H1 (cell line): Measurements from ENCODE around the gene FNDC11. TPM values are rescaled to one million over a fixed set of nuclear protein-coding genes. Genes with fewer than 3 reads are reported as not detected.

Experiments used
- CTCF ChIA-PET: fragments of 300-600 bp; sonication (Branson Sonifier 250); formaldehyde crosslinking; loops from one replicate; lab custom pipeline; 2021; ENCODE audit not compliant: partially characterized antibody; lab: Charles Lee
- POLR2A ChIA-PET: fragments of 300-600 bp; sonication (Branson Sonifier 250); formaldehyde crosslinking; loops from one replicate; lab custom pipeline; 2021; ENCODE audit warnings: inconsistent platforms; ENCODE audit not compliant: partially characterized antibody; lab: Charles Lee
- DNase-seq, 2 experiments: peaks; one replicate each; pipeline versions ENCODE4 v3.0.0 to v3.0.0-alpha.2; 2010 to 2022; ENCODE audit warnings: low spot score in 2 of 2, low read depth in 1 of 2, mixed read lengths in 1 of 2
- FAIRE-seq: peaks from 2 replicates; lab custom pipeline; 2011; peaks lifted over from hg19 to GRCh38; lab: Jason Lieb, UNC
- H2AFZ ChIP-seq: 2 replicates; pipeline ENCODE4 v1.8.1; 2012; ENCODE audit warnings: low read length, inconsistent platforms
- H2AK5ac ChIP-seq: 2 replicates; pipeline ENCODE4 v1.6.1; 2013; ENCODE audit warnings: low read depth, low read length
- H2BK120ac ChIP-seq: replicated peaks from 2 replicates; pipeline ENCODE3; 2013; ENCODE audit warnings: low read depth, low read length, inconsistent platforms
- H2BK12ac ChIP-seq: 2 replicates; pipeline ENCODE4 v1.6.1; 2013; ENCODE audit warnings: low read depth, low read length
- H2BK15ac ChIP-seq: 2 replicates; pipeline ENCODE4 v1.6.1; 2013; ENCODE audit warnings: low read length
- H2BK20ac ChIP-seq: 2 replicates; pipeline ENCODE4 v1.6.1; 2013; ENCODE audit warnings: low read length
- H2BK5ac ChIP-seq: 2 replicates; pipeline ENCODE4 v1.6.1; 2013; ENCODE audit warnings: low read depth, low read length
- H3K14ac ChIP-seq: 2 replicates; pipeline ENCODE4 v1.6.1; 2013; ENCODE audit warnings: inconsistent platforms; ENCODE audit not compliant: insufficient read length
- H3K18ac ChIP-seq: 2 replicates; pipeline ENCODE4 v1.6.1; 2013; ENCODE audit warnings: low read length; ENCODE audit errors: extremely low read depth
- H3K23ac ChIP-seq: 2 replicates; pipeline ENCODE4 v1.6.1; 2013; ENCODE audit warnings: inconsistent platforms; ENCODE audit not compliant: insufficient read length
- H3K23me2 ChIP-seq: 2 replicates; pipeline ENCODE4 v1.6.1; 2013; ENCODE audit warnings: low read depth, low read length
- H3K27ac ChIP-seq: 2 replicates; pipeline ENCODE4 v1.6.1; 2011; ENCODE audit warnings: low read depth, low read length, inconsistent platforms
- H3K27me3 ChIP-seq, 4 experiments: replicated peaks in 1 of 4; 1 replicate in 1 of 4; 2 replicates in 3 of 4; pipeline versions ENCODE4 v1.6.1 to v1.8.1; 2011 to 2013; ENCODE audit warnings: low read length in 3 of 4, mild to moderate bottlenecking in 3 of 4, inconsistent platforms in 2 of 4, mixed read lengths in 2 of 4, moderate library complexity in 1 of 4; ENCODE audit not compliant: control insufficient read depth in 3 of 4, insufficient read depth in 3 of 4; ENCODE audit errors: extremely low read depth in 1 of 4
- H3K36me3 ChIP-seq, 4 experiments: 2 replicates each; pipeline versions ENCODE4 v1.6.1 to v1.8.1; 2011 to 2013; ENCODE audit warnings: mild to moderate bottlenecking in 4 of 4, low read length in 3 of 4, moderate library complexity in 2 of 4, control low read depth in 1 of 4, inconsistent platforms in 1 of 4; ENCODE audit not compliant: insufficient read depth in 4 of 4, control insufficient read depth in 2 of 4
- H3K4ac ChIP-seq: replicated peaks from 2 replicates; pipeline ENCODE3; 2013; ENCODE audit warnings: low read length, low read depth, mixed read lengths, inconsistent platforms; ENCODE audit not compliant: insufficient read length
- H3K4me1 ChIP-seq, 4 experiments: replicated peaks in 1 of 4; 1 replicate in 1 of 4; 2 replicates in 3 of 4; pipeline versions ENCODE4 v1.6.1 to v1.8.1; 2011 to 2013; ENCODE audit warnings: low read length in 3 of 4, inconsistent platforms in 2 of 4, mixed read lengths in 1 of 4; ENCODE audit not compliant: insufficient read depth in 4 of 4, control insufficient read depth in 3 of 4
- H3K4me2 ChIP-seq, 2 experiments: 2 replicates each; pipeline versions ENCODE4 v1.6.1 to v1.8.1; 2011 to 2013; ENCODE audit warnings: low read depth in 2 of 2, low read length in 2 of 2, control low read depth in 1 of 2, inconsistent platforms in 1 of 2, mild to moderate bottlenecking in 1 of 2; ENCODE audit not compliant: insufficient read depth in 1 of 2
- H3K4me3 ChIP-seq, 4 experiments: fragments of 200-600, 300-600 bp in 1 of 4; sonication (generic), shearing (Covaris generic), sonication (Bioruptor Twin) in 1 of 4; 2 replicates each; pipeline versions ENCODE4 v1.5.1 to v1.8.1; 2011 to 2016; ENCODE audit warnings: low read length in 4 of 4, low read depth in 3 of 4, control low read depth in 2 of 4, inconsistent platforms in 2 of 4, mild to moderate bottlenecking in 2 of 4, mixed read lengths in 1 of 4, moderate library complexity in 1 of 4; ENCODE audit not compliant: insufficient read depth in 2 of 4; ENCODE audit errors: extremely low read depth in 1 of 4
- H3K56ac ChIP-seq: replicated peaks from 2 replicates; pipeline ENCODE3; 2013; ENCODE audit warnings: low read depth, mild to moderate bottlenecking, mixed read lengths, low read length, inconsistent platforms; ENCODE audit not compliant: insufficient read length
- H3K79me1 ChIP-seq: 2 replicates; pipeline ENCODE4 v1.6.1; 2013; ENCODE audit warnings: low read depth, low read length, control low read depth
- H3K79me2 ChIP-seq, 2 experiments: 2 replicates each; pipeline versions ENCODE4 v1.6.1 to v1.8.1; 2012 to 2013; ENCODE audit warnings: low read length in 2 of 2, mild to moderate bottlenecking in 2 of 2, inconsistent platforms in 1 of 2; ENCODE audit not compliant: insufficient read depth in 2 of 2, control insufficient read depth in 1 of 2
- H3K9ac ChIP-seq, 4 experiments: replicated peaks in 1 of 4; 1 replicate in 1 of 4; 2 replicates in 3 of 4; pipeline versions ENCODE4 v1.6.1 to v1.8.1; 2011 to 2013; ENCODE audit warnings: low read depth in 3 of 4, low read length in 3 of 4, control low read depth in 2 of 4, mild to moderate bottlenecking in 2 of 4, moderate library complexity in 2 of 4, inconsistent platforms in 1 of 4; ENCODE audit errors: extremely low read depth in 1 of 4
- H3K9me3 ChIP-seq, 2 experiments: 2 replicates each; pipeline versions ENCODE4 v1.6.1 to v1.8.1; 2012 to 2013; ENCODE audit warnings: mild to moderate bottlenecking in 2 of 2, moderate library complexity in 2 of 2, control low read depth in 1 of 2, inconsistent platforms in 1 of 2, low read depth in 1 of 2, low read length in 1 of 2, mixed read lengths in 1 of 2; ENCODE audit not compliant: insufficient read depth in 2 of 2
- H4K20me1 ChIP-seq, 2 experiments: replicated peaks in 1 of 2; 2 replicates each; pipeline versions ENCODE3 to v1.8.1; 2011 to 2013; ENCODE audit warnings: inconsistent platforms in 2 of 2, low read length in 2 of 2, mild to moderate bottlenecking in 1 of 2; ENCODE audit not compliant: insufficient read depth in 2 of 2, control insufficient read depth in 1 of 2
- H4K5ac ChIP-seq: 2 replicates; pipeline ENCODE4 v1.6.1; 2013; ENCODE audit warnings: low read length, low read depth, mixed read lengths, inconsistent platforms; ENCODE audit not compliant: insufficient read length
- H4K8ac ChIP-seq: 2 replicates; pipeline ENCODE4 v1.8.0; 2013; ENCODE audit warnings: mild to moderate bottlenecking, moderate library complexity, low read length, inconsistent platforms; ENCODE audit not compliant: insufficient read depth; ENCODE audit errors: extremely low read depth
- H4K91ac ChIP-seq: replicated peaks from 2 replicates; pipeline ENCODE3; 2013; ENCODE audit warnings: low read length, mixed read lengths, inconsistent platforms; ENCODE audit not compliant: insufficient read length
- CHD2 ChIP-seq: IDR thresholded peaks from 2 replicates; pipeline ENCODE4 v1.6.1; 2012; ENCODE audit warnings: low read length, improper control_type of control experiment
- GABPA ChIP-seq: IDR thresholded peaks from 2 replicates; pipeline ENCODE4 v1.6.1; 2011; ENCODE audit warnings: mild to moderate bottlenecking, low read length, moderate library complexity, borderline replicate concordance; ENCODE audit not compliant: insufficient read depth
- HDAC2 ChIP-seq, 2 experiments: fragments of 300-600 bp in 1 of 2; sonication (generic) in 1 of 2; IDR thresholded peaks; 2 replicates each; pipeline ENCODE4 v1.6.1; 2011 to 2012; ENCODE audit warnings: low read depth in 2 of 2, low read length in 2 of 2, mild to moderate bottlenecking in 2 of 2, moderate library complexity in 2 of 2, borderline replicate concordance in 1 of 2, inconsistent platforms in 1 of 2
- HDAC6 ChIP-seq: IDR thresholded peaks from one replicate; pipeline ENCODE4 v1.7.1; 2012; ENCODE audit warnings: low read depth, mild to moderate bottlenecking, inconsistent platforms, low read length, moderate library complexity
- JUN ChIP-seq: IDR thresholded peaks from 2 replicates; pipeline ENCODE4 v1.6.1; 2011; ENCODE audit warnings: low read depth, mild to moderate bottlenecking, improper control_type of control experiment, low read length
- JUND ChIP-seq: IDR thresholded peaks from 2 replicates; pipeline ENCODE4 v1.6.1; 2011; ENCODE audit warnings: mild to moderate bottlenecking, improper control_type of control experiment, low read length
- KDM4A ChIP-seq: IDR thresholded peaks from one replicate; pipeline ENCODE4 v1.7.1; 2012; ENCODE audit warnings: low read depth, mild to moderate bottlenecking, moderate library complexity, low read length, inconsistent platforms; ENCODE audit not compliant: severe bottlenecking
- NANOG ChIP-seq: IDR thresholded peaks from 2 replicates; pipeline ENCODE4 v1.6.1; 2011; ENCODE audit warnings: low read length, low read depth, mild to moderate bottlenecking, inconsistent platforms; ENCODE audit not compliant: insufficient read depth, poor library complexity, severe bottlenecking
- PHF8 ChIP-seq: fragments of 200-600 bp; sonication (generic); conservative IDR thresholded peaks from 2 replicates; pipeline ENCODE4 v1.7.1; 2012; ENCODE audit warnings: low read depth, mild to moderate bottlenecking, inconsistent platforms, low read length, moderate library complexity
- RBBP5 ChIP-seq: IDR thresholded peaks from 2 replicates; pipeline ENCODE4 v1.7.1; 2012; ENCODE audit warnings: low read depth, mild to moderate bottlenecking, inconsistent platforms, low read length, moderate library complexity, borderline replicate concordance
- SUZ12 ChIP-seq: fragments of 200-600 bp; sonication (generic); IDR thresholded peaks from 2 replicates; pipeline ENCODE4 v1.6.1; 2012; ENCODE audit warnings: mild to moderate bottlenecking, inconsistent platforms, low read length, moderate library complexity, mixed read lengths
- WGBS, 2 experiments: shearing (Covaris generic) in 1 of 2; methylation state at CpG; one replicate each; pipeline versions ENCODE4 v1.1.6 to v1.1.7; 2013 to 2015; ENCODE audit warnings: low lambda C conversion rate in 2 of 2, mixed read lengths in 2 of 2, inconsistent platforms in 1 of 2, low coverage in 1 of 2, missing lambda C conversion rate in 1 of 2; ENCODE audit not compliant: insufficient replicate concordance in 2 of 2, insufficient coverage in 1 of 2, insufficient read length in 1 of 2; ENCODE audit errors: extremely low coverage in 1 of 2, missing lambda C conversion rate in 1 of 2; 5-methylcytosine and 5-hydroxymethylcytosine counted together
- polyA plus RNA-seq, 7 experiments: library from polyadenylated mRNA; depleted of rRNA in 3 of 7; stranded (reverse) in 5 of 7; unstranded in 2 of 7; fragments of >200 nt in 5 of 7; fragments of 200-250 nt in 2 of 7; gene quantifications; 1 replicate in 5 of 7; 2 replicates in 1 of 7; 4 replicates in 1 of 7; pipeline versions ENCODE4 v1.2.1 to v1.2.3, GENCODE V29; 2011 to 2013; ENCODE audit warnings: missing spikeins in 2 of 7, mixed read lengths in 2 of 7
- total RNA-seq: library from RNA; stranded (reverse); fragmentation: NEBNext Ultra II Directional; extraction: Animal tissue kit (Norgen Biotek cat#: 25700); gene quantifications from 2 replicates; pipeline ENCODE4 v1.2.1, GENCODE V29; 2021

The FNDC11 gene
- total and polyA plus RNA-seq, 2 of the 8 experiments (the other 6 are each of a cell fraction or from before 2014, with no cell fraction given), result 2.6 to 8.8 TPM

GRCh38 chr20:63553251-63553932 is 567 bp upstream of the FNDC11 start:
- Histone ChIP-seq H4K91ac (no peak overlapping the region), H3K27me3 (no peaks in the 10 kb centered on the region; a peak in 1 of 7 replicates), H2AFZ (no peak overlapping the region; the same call in 1 of the 2 replicates), H2BK120ac (no peak overlapping the region), H3K4me1 (peaks cover 0 to 28% (median 16%) of the 10 kb centered on the region in 4 experiments; a peak in 6 of 7 replicates), H3K23me2 (peaks cover 4% of the 10 kb centered on the region; the same call in 1 of the 2 replicates), H3K56ac (no peak overlapping the region), H2BK15ac (no peak overlapping the region), H2BK20ac (no peak overlapping the region), H3K4me3 (peak overlapping the region; percentile 57 to 99 (median 81)), H2BK12ac (no peak overlapping the region), H3K4me2 (peak overlapping the region; percentile 49 to 95), H3K79me1 (no peaks in the 10 kb centered on the region), H4K20me1 (peaks cover 0 to 1% of the 10 kb centered on the region in 2 experiments), H3K18ac (no peak overlapping the region; the same call in 1 of the 2 replicates), H3K9ac (no peak overlapping the region; a peak in 2 of 7 replicates), H4K8ac (no peak overlapping the region), H3K79me2 (no peaks in the 10 kb centered on the region), H3K27ac (no peak overlapping the region; the same call in 1 of the 2 replicates), H3K36me3 (no peaks in the 10 kb centered on the region), H4K5ac (peak overlapping the region; percentile 20), H3K4ac (no peak overlapping the region), H3K23ac (no peak overlapping the region), H2BK5ac (peak overlapping the region; percentile 83; the same call in 1 of the 2 replicates), H2AK5ac (no peak overlapping the region), H3K9me3 (no peaks in the 10 kb centered on the region), H3K14ac (no peak overlapping the region)
- peak; percentile 78 for FAIRE-seq
- ChIA-PET CTCF (interaction anchor here (0.5 to 3.3 kb wide), 5 partner anchors 10 to 1350 kb away, joined by 3 to 22 read pairs (median 4); partner anchors contain the start of gene PTK6), POLR2A (interaction anchor here (1.3 to 2.2 kb wide), 3 partner anchors 11 to 89 kb away, joined by 3 to 7 read pairs (median 4); no protein-coding TSS in a partner anchor)
- DNase-seq, result peak; percentile 92 to 99
- 8% methylated on average over 9 of the region's 37 CpGs; no CpG with 5 or more reads in 1 of the 2 experiments for WGBS, 2 experiments
- TF ChIP-seq PHF8, result peak; percentile 36; the same call in 1 of the 2 replicates
- TF ChIP-seq SUZ12, result no peak
- no peak for TF ChIP-seq NANOG
- TF ChIP-seq RBBP5, result no peak
- no peak for TF ChIP-seq JUND
- TF ChIP-seq HDAC2 (IDR thresholded peaks at IDR 0.05; ENCODE audit: borderline replicate concordance in 1 of 2, low read depth in 2 of 2, low read length in 2 of 2), result no peak
- TF ChIP-seq KDM4A, result peak; percentile 91
- no peak for TF ChIP-seq JUN
- TF ChIP-seq CHD2, result no peak
- TF ChIP-seq GABPA, result no peak
- no peak for TF ChIP-seq HDAC6
